Inflammatory macrophage treated with lipopolysaccharide for 4 hours (primary cell): ENCODE results near the gene GUCY2C.

Source experiments
- DNase-seq: peaks from one replicate; pipeline ENCODE4 v3.0.0-alpha.2; 2020

GUCY2C gene

GRCh38 chr12:14567351-14568162 is 128.8 kb downstream of the GUCY2C start, which contains the start of gene PLBD1:
PLBD1 (minus strand) TSS chr12:14567883; CDS start chr12:14567696, 187 bp downstream.
- peak; percentile 79 for DNase-seq

- no peak for DNase-seq
These were observed 132.0 kb downstream of the GUCY2C start for GRCh38 chr12:14564336-14564959.

- no peak for DNase-seq
These were observed 133.4 kb downstream of the GUCY2C start for GRCh38 chr12:14563046-14563445.
